Liver (tissue), 9 donors: ENCODE measurements around the gene TCF7L2. TPM values are rescaled to one million over a fixed set of nuclear protein-coding genes. Genes with fewer than 3 reads are reported as not detected.

Experiments
- DNase-seq: peaks from one replicate; pipeline ENCODE4 v3.0.0-alpha.2; 2017; ENCODE audit warnings: low spot score
- H3K27ac ChIP-seq, 2 donors: one replicate each; pipeline ENCODE4 v1.7.0; 2013; ENCODE audit warnings: inconsistent platforms in 2 of 2, low read length in 2 of 2, control low read depth in 1 of 2, low read depth in 1 of 2, mild to moderate bottlenecking in 1 of 2
- H3K27me3 ChIP-seq, 4 donors: one replicate each; pipeline versions ENCODE4 v1.6.1 to v1.7.0; 2013; ENCODE audit warnings: low read length in 3 of 4, inconsistent platforms in 1 of 4, mild to moderate bottlenecking in 1 of 4, moderate library complexity in 1 of 4; ENCODE audit not compliant: control insufficient read depth in 4 of 4, insufficient read depth in 4 of 4
- H3K36me3 ChIP-seq, 4 donors: one replicate each; pipeline versions ENCODE4 v1.6.1 to v1.7.0; 2013; ENCODE audit warnings: low read length in 3 of 4, mild to moderate bottlenecking in 3 of 4, low read depth in 1 of 4, moderate library complexity in 1 of 4; ENCODE audit not compliant: control insufficient read depth in 4 of 4, insufficient read depth in 3 of 4
- H3K4me1 ChIP-seq, 4 donors: one replicate each; pipeline versions ENCODE4 v1.6.1 to v1.7.0; 2013; ENCODE audit warnings: low read length in 3 of 4, mild to moderate bottlenecking in 3 of 4, moderate library complexity in 1 of 4; ENCODE audit not compliant: control insufficient read depth in 4 of 4, insufficient read depth in 4 of 4
- H3K4me3 ChIP-seq, 3 donors: one replicate each; pipeline versions ENCODE4 v1.6.1 to v1.7.0; 2013; ENCODE audit warnings: low read length in 3 of 3, control low read depth in 1 of 3, low read depth in 1 of 3, mild to moderate bottlenecking in 1 of 3
- H3K9ac ChIP-seq, 2 donors: one replicate each; pipeline ENCODE4 v1.7.0; 2013; ENCODE audit warnings: low read length in 2 of 2, mild to moderate bottlenecking in 2 of 2, moderate library complexity in 2 of 2, control low read depth in 1 of 2, low read depth in 1 of 2
- H3K9me3 ChIP-seq, 4 donors: one replicate each; pipeline versions ENCODE4 v1.6.1 to v1.7.0; 2013; ENCODE audit warnings: low read length in 3 of 4; ENCODE audit not compliant: control insufficient read depth in 4 of 4
- ATF3 ChIP-seq: IDR thresholded peaks from 2 replicates; pipeline ENCODE4 v1.6.1; 2016; ENCODE audit warnings: antibody characterized with exemption
- EGR1 ChIP-seq, 2 donors: IDR thresholded peaks; 2 replicates each; pipeline ENCODE4 v1.6.1; 2016 to 2018; ENCODE audit warnings: antibody characterized with exemption in 2 of 2, low read depth in 2 of 2
- FOXA1 ChIP-seq: IDR thresholded peaks from 2 replicates; pipeline ENCODE4 v1.6.1; 2016; ENCODE audit warnings: antibody characterized with exemption
- FOXA2 ChIP-seq: IDR thresholded peaks from 2 replicates; pipeline ENCODE4 v1.6.1; 2016; ENCODE audit warnings: antibody characterized with exemption
- GABPA ChIP-seq, 2 donors: IDR thresholded peaks in 1 of 2; conservative IDR thresholded peaks in 1 of 2; 2 replicates each; pipeline ENCODE4 v1.6.1; 2016; ENCODE audit warnings: antibody characterized with exemption in 2 of 2, mild to moderate bottlenecking in 1 of 2, moderate library complexity in 1 of 2
- HNF4A ChIP-seq, 2 donors: conservative IDR thresholded peaks; 2 replicates each; pipeline ENCODE4 v1.6.1; 2016; ENCODE audit warnings: antibody characterized with exemption in 2 of 2, mild to moderate bottlenecking in 2 of 2
- HNF4G ChIP-seq: IDR thresholded peaks from 2 replicates; pipeline ENCODE4 v1.6.1; 2016; ENCODE audit warnings: antibody characterized with exemption
- JUND ChIP-seq, 2 donors: IDR thresholded peaks; 2 replicates each; pipeline ENCODE4 v1.6.1; 2016; ENCODE audit warnings: antibody characterized with exemption in 2 of 2
- RAD21 ChIP-seq, 2 donors: IDR thresholded peaks; 2 replicates each; pipeline ENCODE4 v1.6.1; 2016; ENCODE audit warnings: antibody characterized with exemption in 2 of 2, mild to moderate bottlenecking in 2 of 2
- RXRA ChIP-seq, 2 donors: IDR thresholded peaks; 2 replicates each; pipeline ENCODE4 v1.6.1; 2017 to 2018; ENCODE audit warnings: antibody characterized with exemption in 2 of 2, mild to moderate bottlenecking in 1 of 2
- TAF1 ChIP-seq: conservative IDR thresholded peaks from 2 replicates; pipeline ENCODE4 v1.6.1; 2016; ENCODE audit warnings: antibody characterized with exemption, mild to moderate bottlenecking
- YY1 ChIP-seq: IDR thresholded peaks from 2 replicates; pipeline ENCODE4 v1.6.1; 2016; ENCODE audit warnings: antibody characterized with exemption, mild to moderate bottlenecking
- ZBTB33 ChIP-seq: IDR thresholded peaks from 2 replicates; pipeline ENCODE4 v1.6.1; 2016; ENCODE audit warnings: antibody characterized with exemption
- WGBS: extraction: QIAGEN DNeasy Blood & Tissue Kit; methylation state at CpG from one replicate; pipeline ENCODE4 v1.1.7; 2013; 5-methylcytosine and 5-hydroxymethylcytosine counted together
- polyA plus RNA-seq, 2 donors: library from polyadenylated mRNA; stranded (reverse) in 1 of 2; unstranded in 1 of 2; fragments of 200-250 nt in 1 of 2; fragments of >200 nt in 1 of 2; fragmentation: Nextera tagmentation in 1 of 2; extraction: Ambion mirVana in 1 of 2; gene quantifications; one replicate each; pipeline versions ENCODE4 v1.2.1 to v1.2.3, GENCODE V29; 2013 to 2015
- total RNA-seq, 2 donors: library from RNA; depleted of rRNA; stranded (reverse); fragments of >200 nt; gene quantifications; one replicate each; pipeline ENCODE4 v1.2.3, GENCODE V29; 2014
- TF ChIP-seq, protein P1 (sequence below): fragments of 150-350 bp; IDR thresholded peaks from 2 replicates; pipeline ENCODE4 v1.5.1; 2017; ENCODE audit warnings: improper control_type of control experiment, low read depth, low read length; ENCODE audit not compliant: missing input control
- TF ChIP-seq, protein P2 (sequence below): IDR thresholded peaks from 2 replicates; pipeline ENCODE4 v1.6.1; 2016; ENCODE audit warnings: antibody characterized with exemption
- TF ChIP-seq, protein P3 (sequence below): IDR thresholded peaks from 2 replicates; pipeline ENCODE4 v1.6.1; 2016; ENCODE audit warnings: antibody characterized with exemption, mild to moderate bottlenecking
- donor health status: healthy.
- donor health status: healthy.
- donor health status: healthy.
- donor health status: healthy.
- donor health status: healthy.

Gene TCF7L2
- total and polyA plus RNA-seq, 4 donors: 4.9 to 18.0 (median 8.3) TPM

GRCh38 chr10:113111900-113112853 lies 162.1 kb downstream of the TCF7L2 start (continued):
- TF ChIP-seq, protein P1, sequence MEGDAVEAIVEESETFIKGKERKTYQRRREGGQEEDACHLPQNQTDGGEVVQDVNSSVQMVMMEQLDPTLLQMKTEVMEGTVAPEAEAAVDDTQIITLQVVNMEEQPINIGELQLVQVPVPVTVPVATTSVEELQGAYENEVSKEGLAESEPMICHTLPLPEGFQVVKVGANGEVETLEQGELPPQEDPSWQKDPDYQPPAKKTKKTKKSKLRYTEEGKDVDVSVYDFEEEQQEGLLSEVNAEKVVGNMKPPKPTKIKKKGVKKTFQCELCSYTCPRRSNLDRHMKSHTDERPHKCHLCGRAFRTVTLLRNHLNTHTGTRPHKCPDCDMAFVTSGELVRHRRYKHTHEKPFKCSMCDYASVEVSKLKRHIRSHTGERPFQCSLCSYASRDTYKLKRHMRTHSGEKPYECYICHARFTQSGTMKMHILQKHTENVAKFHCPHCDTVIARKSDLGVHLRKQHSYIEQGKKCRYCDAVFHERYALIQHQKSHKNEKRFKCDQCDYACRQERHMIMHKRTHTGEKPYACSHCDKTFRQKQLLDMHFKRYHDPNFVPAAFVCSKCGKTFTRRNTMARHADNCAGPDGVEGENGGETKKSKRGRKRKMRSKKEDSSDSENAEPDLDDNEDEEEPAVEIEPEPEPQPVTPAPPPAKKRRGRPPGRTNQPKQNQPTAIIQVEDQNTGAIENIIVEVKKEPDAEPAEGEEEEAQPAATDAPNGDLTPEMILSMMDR: no peak
- TF ChIP-seq FOXA2: peak; percentile 22
- TF ChIP-seq EGR1 (IDR thresholded peaks at IDR 0.05; ENCODE audit: low read depth in 2 of 2): peak in 1 of 2 donors; percentile 28
- TF ChIP-seq FOXA1: peak; percentile 28
- TF ChIP-seq RXRA (IDR thresholded peaks at IDR 0.05): peak; percentile 50 to 54
- peak in 1 of 2 donors; percentile 11 for TF ChIP-seq GABPA (IDR thresholded peaks at IDR 0.05 in 1 of 2, conservative IDR thresholded peaks at IDR 0.05 in 1 of 2)
- peak; percentile 82 to 88 for TF ChIP-seq HNF4A (conservative IDR thresholded peaks at IDR 0.05)
- TF ChIP-seq, protein P2, sequence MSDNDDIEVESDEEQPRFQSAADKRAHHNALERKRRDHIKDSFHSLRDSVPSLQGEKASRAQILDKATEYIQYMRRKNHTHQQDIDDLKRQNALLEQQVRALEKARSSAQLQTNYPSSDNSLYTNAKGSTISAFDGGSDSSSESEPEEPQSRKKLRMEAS: peak; percentile 76
- TF ChIP-seq TAF1: no peak
- peak in 1 of 2 donors; percentile 32 for TF ChIP-seq JUND (IDR thresholded peaks at IDR 0.05)
- peak; percentile 20 for TF ChIP-seq ATF3

- no peak overlapping the region for H3K4me3 ChIP-seq
- H3K4me1 ChIP-seq: peaks cover 5 to 36% (median 24%) of the 10 kb centered on the region in 4 donors
- peak overlapping the region in 1 of 2 donors; percentile 19 for H3K9ac ChIP-seq
- no peaks in the 10 kb centered on the region for H3K27me3 ChIP-seq
- H3K36me3 ChIP-seq: no peaks in the 10 kb centered on the region
- no peak for TF ChIP-seq RAD21 (IDR thresholded peaks at IDR 0.05)
- TF ChIP-seq HNF4A (conservative IDR thresholded peaks at IDR 0.05): peak in 1 of 2 donors; percentile 45
- WGBS: 91% methylated on average over 5 of the region's 5 CpGs
- DNase-seq: no peak
- H3K27ac ChIP-seq: peak overlapping the region; percentile 79 to 88
- H3K9me3 ChIP-seq: no peaks in the 10 kb centered on the region
These were observed 163.2 kb downstream of the TCF7L2 start for GRCh38 chr10:113113241-113113640.

DNA sequence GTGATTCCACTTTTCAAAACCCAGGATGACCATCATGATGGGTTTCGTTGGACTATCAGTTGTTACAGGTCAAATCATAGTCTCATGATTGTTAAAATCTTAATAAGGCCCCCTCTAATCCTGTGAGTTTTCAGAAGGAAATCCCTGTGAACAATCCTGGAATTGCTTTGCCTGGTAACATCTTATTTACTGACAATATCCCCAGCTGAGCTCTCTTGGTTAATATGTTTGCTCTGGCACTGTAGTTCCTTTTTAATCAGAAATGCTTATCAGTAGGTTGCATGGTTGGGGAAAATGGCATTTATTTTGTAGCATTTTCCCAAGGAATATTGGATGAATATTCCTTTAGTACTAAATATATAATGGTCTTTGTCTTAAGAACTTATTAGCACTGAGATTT lies 163.9 kb downstream of the TCF7L2 start:
- no peak for DNase-seq
- Histone ChIP-seq H3K4me3 (no peak overlapping the region), H3K27ac (peak overlapping the region; percentile 79 to 88), H3K4me1 (peaks cover 5 to 36% (median 24%) of the 10 kb centered on the region in 4 donors), H3K27me3 (no peaks in the 10 kb centered on the region), H3K9me3 (no peaks in the 10 kb centered on the region), H3K9ac (peak overlapping the region in 1 of 2 donors; percentile 49), H3K36me3 (no peaks in the 10 kb centered on the region)
- peak in 1 of 2 donors; percentile 30 for TF ChIP-seq JUND (IDR thresholded peaks at IDR 0.05)
- TF ChIP-seq, protein P3, sequence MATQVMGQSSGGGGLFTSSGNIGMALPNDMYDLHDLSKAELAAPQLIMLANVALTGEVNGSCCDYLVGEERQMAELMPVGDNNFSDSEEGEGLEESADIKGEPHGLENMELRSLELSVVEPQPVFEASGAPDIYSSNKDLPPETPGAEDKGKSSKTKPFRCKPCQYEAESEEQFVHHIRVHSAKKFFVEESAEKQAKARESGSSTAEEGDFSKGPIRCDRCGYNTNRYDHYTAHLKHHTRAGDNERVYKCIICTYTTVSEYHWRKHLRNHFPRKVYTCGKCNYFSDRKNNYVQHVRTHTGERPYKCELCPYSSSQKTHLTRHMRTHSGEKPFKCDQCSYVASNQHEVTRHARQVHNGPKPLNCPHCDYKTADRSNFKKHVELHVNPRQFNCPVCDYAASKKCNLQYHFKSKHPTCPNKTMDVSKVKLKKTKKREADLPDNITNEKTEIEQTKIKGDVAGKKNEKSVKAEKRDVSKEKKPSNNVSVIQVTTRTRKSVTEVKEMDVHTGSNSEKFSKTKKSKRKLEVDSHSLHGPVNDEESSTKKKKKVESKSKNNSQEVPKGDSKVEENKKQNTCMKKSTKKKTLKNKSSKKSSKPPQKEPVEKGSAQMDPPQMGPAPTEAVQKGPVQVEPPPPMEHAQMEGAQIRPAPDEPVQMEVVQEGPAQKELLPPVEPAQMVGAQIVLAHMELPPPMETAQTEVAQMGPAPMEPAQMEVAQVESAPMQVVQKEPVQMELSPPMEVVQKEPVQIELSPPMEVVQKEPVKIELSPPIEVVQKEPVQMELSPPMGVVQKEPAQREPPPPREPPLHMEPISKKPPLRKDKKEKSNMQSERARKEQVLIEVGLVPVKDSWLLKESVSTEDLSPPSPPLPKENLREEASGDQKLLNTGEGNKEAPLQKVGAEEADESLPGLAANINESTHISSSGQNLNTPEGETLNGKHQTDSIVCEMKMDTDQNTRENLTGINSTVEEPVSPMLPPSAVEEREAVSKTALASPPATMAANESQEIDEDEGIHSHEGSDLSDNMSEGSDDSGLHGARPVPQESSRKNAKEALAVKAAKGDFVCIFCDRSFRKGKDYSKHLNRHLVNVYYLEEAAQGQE: peak; percentile 25
- TF ChIP-seq TAF1: no peak
- peak; percentile 17 to 52 for TF ChIP-seq HNF4A (conservative IDR thresholded peaks at IDR 0.05)
- TF ChIP-seq ZBTB33: no peak
- TF ChIP-seq FOXA2: peak; percentile 55
- TF ChIP-seq EGR1 (IDR thresholded peaks at IDR 0.05; ENCODE audit: low read depth in 2 of 2): peak in 1 of 2 donors; percentile 9
- TF ChIP-seq RXRA (IDR thresholded peaks at IDR 0.05): peak in 1 of 2 donors; percentile 50
- TF ChIP-seq RAD21 (IDR thresholded peaks at IDR 0.05): peak in 1 of 2 donors; percentile 20
- TF ChIP-seq, protein P2: peak; percentile 50
- no peak for TF ChIP-seq YY1
- peak; percentile 24 for TF ChIP-seq FOXA1
- no peak for TF ChIP-seq HNF4G
- WGBS: 84% methylated on average over 1 of the region's 1 CpG
